Thymus (tissue), 11 donors: ENCODE data around the gene EPDR1. TPM values are rescaled to one million over a fixed set of nuclear protein-coding genes. Genes with fewer than 3 reads are reported as not detected.
"Not testable (repeated sequence)": the region's sequence is repeated elsewhere in the genome, so short reads cannot be mapped to it uniquely, and the experiment has no call there.

ENCODE experiments used
- DNase-seq, 9 donors: peaks; one replicate each; pipeline ENCODE4 v3.0.0-alpha.2; 2013; ENCODE audit warnings: low spot score in 9 of 9, low read depth in 6 of 9, missing footprints in 1 of 9
- H3K27ac ChIP-seq, 2 donors: one replicate each; pipeline ENCODE4 v1.5.1; 2013; ENCODE audit warnings: control low read depth in 1 of 2, low read depth in 1 of 2, low read length in 1 of 2, mild to moderate bottlenecking in 1 of 2, moderate library complexity in 1 of 2
- H3K27me3 ChIP-seq, 2 donors: one replicate each; pipeline ENCODE4 v1.5.1; 2013; ENCODE audit warnings: low read length in 1 of 2; ENCODE audit not compliant: control insufficient read depth in 2 of 2, insufficient read depth in 1 of 2
- H3K36me3 ChIP-seq, 2 donors: one replicate each; pipeline ENCODE4 v1.5.1; 2013; ENCODE audit warnings: low read length in 1 of 2, mild to moderate bottlenecking in 1 of 2, moderate library complexity in 1 of 2; ENCODE audit not compliant: control insufficient read depth in 2 of 2, insufficient read depth in 2 of 2
- H3K4me1 ChIP-seq, 2 donors: one replicate each; pipeline ENCODE4 v1.5.1; 2013; ENCODE audit warnings: low read length in 2 of 2; ENCODE audit not compliant: control insufficient read depth in 2 of 2, insufficient read depth in 2 of 2
- H3K4me3 ChIP-seq, 2 donors: one replicate each; pipeline ENCODE4 v1.5.1; 2013; ENCODE audit warnings: low read length in 2 of 2, control low read depth in 1 of 2, mild to moderate bottlenecking in 1 of 2
- H3K9me3 ChIP-seq, 2 donors: one replicate each; pipeline ENCODE4 v1.5.1; 2013; ENCODE audit warnings: low read length in 1 of 2, mild to moderate bottlenecking in 1 of 2; ENCODE audit not compliant: control insufficient read depth in 2 of 2, insufficient read depth in 1 of 2
- WGBS: extraction: QIAGEN DNeasy Blood & Tissue Kit; methylation state at CpG from one replicate; pipeline ENCODE4 v1.1.7; 2013; 5-methylcytosine and 5-hydroxymethylcytosine counted together
- polyA plus RNA-seq: library from polyadenylated mRNA; stranded (reverse); fragments of 200-250 nt; gene quantifications from one replicate; pipeline ENCODE4 v1.2.3, GENCODE V29; 2013
- total RNA-seq: library from RNA; stranded (reverse); fragments of 120-200 nt; gene quantifications from one replicate; pipeline ENCODE4 v1.2.4, GENCODE V29; 2013
- donor health status: healthy.

EPDR1 gene
- total and polyA plus RNA-seq, 2 donors: 7.2 to 10.7 TPM

DNA sequence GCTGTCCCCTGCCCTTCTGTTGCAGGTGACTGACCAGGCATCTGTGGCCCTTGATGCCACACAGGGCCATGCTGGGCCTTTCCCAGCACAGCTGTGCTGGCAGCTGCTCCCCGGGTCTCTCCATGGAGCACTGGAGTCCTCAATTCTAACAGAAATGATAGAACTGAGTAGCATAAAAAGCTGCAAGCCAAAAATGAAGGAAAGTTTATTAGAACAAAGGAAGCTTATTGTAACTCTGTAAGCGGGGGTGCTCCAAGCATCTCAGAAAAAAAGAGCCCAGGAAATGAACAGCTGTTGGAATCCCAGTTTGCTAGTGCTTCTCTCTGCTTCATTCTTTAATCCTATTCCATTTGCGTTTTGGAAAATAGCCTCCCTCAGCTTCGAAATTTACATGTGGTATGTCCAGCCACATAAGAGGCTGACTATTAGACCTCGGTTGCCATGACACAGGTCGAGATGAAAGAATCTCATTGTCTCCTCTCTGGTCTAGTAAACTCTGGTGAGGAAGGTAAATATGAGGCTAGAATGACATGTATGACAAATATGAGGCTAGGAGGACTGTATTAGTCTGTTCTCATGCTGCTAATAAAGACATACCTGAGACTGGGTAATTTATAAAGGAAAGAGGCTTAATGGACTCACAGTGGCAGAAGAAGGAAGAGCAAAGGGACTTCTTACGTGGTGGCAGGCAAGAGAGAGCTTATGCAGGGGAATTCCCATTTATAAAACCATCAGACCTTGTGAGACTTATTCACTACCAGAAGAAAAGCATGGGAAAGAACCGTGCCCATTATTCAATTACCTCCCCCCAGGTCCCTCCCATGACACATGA is 23.7 kb downstream of the EPDR1 start:
- H3K27ac ChIP-seq: no peak overlapping the region
- 97% methylated on average over 8 of the region's 8 CpGs for WGBS

DNA sequence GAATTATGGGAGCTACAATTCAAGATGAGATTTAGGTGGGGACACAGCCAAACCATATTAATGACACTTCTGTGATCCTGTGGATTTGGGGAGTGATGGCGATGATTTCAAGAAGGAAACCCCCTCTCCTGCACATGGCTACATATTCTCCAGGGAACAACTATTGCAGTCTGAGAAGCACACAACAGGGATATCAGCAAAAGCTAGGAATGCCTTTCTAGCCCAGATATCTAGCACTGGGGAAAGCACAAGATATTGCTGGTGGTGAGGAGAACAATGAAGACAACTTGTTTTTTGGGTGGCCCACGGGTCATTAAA is 24.3 kb downstream of the EPDR1 start:
- 97% methylated on average over 2 of the region's 2 CpGs for WGBS
- H3K36me3 ChIP-seq: no peaks in the 10 kb centered on the region
- H3K4me1 ChIP-seq: no peaks in the 10 kb centered on the region
- H3K27me3 ChIP-seq: no peaks in the 10 kb centered on the region
- DNase-seq: no peak
- H3K27ac ChIP-seq: no peak overlapping the region
- H3K4me3 ChIP-seq: no peak overlapping the region
- H3K9me3 ChIP-seq: no peaks in the 10 kb centered on the region

More for the DNA sequence above, 23.7 kb downstream of the EPDR1 start:
- H3K36me3 ChIP-seq: no peaks in the 10 kb centered on the region
- no peak overlapping the region for H3K4me3 ChIP-seq
- H3K4me1 ChIP-seq: no peaks in the 10 kb centered on the region
- no peaks in the 10 kb centered on the region for H3K27me3 ChIP-seq
- H3K9me3 ChIP-seq: no peaks in the 10 kb centered on the region
- no peak for DNase-seq

DNA sequence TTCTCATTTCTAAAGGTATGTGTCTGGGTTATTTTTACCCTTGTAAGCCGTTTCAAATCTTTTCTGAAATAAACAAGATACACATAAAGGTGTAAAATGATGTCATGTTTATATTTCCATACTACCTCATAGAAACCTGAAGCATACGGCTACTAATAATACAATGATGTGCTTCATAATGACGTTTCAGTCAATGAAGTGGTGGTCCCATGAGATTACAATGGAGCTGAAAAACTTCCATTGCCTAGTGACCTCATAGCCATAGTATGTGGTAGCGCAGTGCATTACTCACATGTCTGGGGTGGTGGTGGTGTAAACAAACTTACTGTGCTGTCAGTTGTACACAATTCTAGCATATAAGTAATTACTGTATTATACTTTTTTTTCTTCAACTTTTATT is 24.9 kb downstream of the EPDR1 start:
- H3K9me3 ChIP-seq: no peaks in the 10 kb centered on the region
- no peak for DNase-seq
- H3K4me1 ChIP-seq: no peaks in the 10 kb centered on the region
- H3K27ac ChIP-seq: no peak overlapping the region
- no peaks in the 10 kb centered on the region for H3K36me3 ChIP-seq
- H3K27me3 ChIP-seq: no peaks in the 10 kb centered on the region
- 97% methylated on average over 4 of the region's 4 CpGs for WGBS
- no peak overlapping the region for H3K4me3 ChIP-seq

DNA sequence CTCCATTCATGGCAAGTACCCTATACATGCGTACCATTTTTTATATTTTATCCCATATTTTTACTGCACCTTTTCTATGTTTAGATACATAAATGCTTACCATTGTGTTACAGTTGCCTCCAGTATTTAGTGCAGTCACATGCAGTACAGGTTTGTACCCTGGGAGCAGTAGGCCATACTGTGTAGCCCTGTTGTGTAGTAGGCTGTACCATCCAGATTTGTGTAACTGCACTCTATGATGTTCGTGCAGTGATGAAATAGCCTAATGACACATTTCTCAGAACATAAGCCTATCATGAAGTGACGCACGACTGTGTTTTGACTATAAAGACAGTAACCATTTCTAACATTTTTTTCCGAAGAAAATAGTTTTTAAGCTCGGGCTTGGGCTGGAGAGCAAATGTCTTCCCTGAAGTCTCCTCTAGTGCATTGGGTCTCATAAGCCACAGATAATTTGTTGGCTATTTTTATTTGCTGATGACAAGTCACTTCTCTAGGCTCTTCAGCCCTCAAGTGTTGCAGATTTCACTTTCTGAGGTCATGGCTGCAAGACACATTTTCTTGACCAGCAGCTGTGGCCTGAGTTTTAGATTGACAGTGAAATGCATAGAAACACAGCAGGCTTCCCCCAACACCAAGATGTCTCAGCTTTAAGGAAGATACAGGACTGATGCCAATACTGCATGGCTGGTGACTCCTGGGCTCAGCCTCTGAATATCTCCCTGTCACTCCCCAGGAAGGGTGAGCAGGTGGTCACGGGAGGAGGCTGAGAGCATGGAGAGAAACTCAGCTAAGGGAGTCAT is 26.9 kb downstream of the EPDR1 start:
- Histone ChIP-seq H3K4me3 (no peak overlapping the region), H3K27me3 (no peaks in the 10 kb centered on the region), H3K9me3 (no peaks in the 10 kb centered on the region), H3K4me1 (no peaks in the 10 kb centered on the region), H3K36me3 (no peaks in the 10 kb centered on the region), H3K27ac (no peak overlapping the region)
- WGBS: 97% methylated on average over 7 of the region's 7 CpGs
- no peak for DNase-seq

DNA sequence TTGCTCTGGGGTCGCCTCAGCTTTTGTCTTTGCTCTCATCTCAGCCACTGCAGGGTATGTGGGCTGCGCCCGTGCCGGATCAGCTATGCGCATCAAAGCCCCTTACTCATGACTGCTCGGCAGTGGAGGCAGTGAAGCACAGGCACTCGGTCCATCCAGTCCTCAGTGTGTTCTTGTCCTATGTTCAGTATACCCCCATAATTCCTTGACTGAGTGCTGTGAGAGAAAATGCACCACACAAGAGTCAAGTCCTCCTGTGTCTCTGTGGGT is 27.4 kb downstream of the EPDR1 start:
- DNase-seq: no peak
- Histone ChIP-seq H3K27ac (no peak overlapping the region), H3K9me3 (no peaks in the 10 kb centered on the region), H3K36me3 (no peaks in the 10 kb centered on the region), H3K4me1 (no peaks in the 10 kb centered on the region), H3K27me3 (no peaks in the 10 kb centered on the region), H3K4me3 (no peak overlapping the region)
- 92% methylated on average over 7 of the region's 7 CpGs for WGBS

DNA sequence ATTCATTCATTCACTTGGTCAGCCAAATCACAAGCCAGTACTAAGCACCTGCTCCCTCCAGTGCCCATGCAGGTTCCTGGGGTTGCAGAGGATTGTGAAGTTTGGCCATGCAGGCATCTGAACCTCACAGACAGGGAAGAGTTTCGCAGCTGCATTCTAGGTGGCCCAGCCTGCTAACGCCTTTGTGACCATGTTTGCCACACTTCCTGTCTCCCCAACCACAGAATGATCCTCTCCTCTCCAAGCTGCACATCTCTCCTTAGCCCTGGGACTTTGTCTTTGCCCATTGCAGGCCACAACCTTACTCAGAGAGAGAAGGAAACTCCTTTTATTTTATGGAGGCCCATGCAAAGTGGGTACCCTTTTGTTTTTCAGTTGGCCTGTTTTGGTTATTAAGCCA is 31.8 kb downstream of the EPDR1 start:
- WGBS: 26% methylated on average over 2 of the region's 2 CpGs
- H3K4me3 ChIP-seq: no peak overlapping the region

DNA sequence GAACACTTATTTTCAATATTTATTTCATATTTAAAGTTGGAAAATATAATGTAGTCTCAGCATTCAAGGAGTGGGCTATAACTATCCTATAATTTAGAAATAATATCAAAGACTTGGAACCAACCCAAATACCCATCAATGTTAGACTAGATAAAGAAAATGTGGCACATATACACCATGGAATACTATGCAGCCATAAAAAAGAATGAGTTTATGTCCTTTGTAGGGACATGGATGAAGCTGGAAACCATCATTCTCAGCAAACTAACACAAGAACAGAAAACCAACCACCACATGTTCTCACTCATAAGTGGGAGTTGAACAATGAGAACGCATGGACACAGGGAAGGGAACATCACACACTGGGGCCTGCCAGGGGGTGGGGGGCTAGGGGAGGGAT is 33.8 kb downstream of the EPDR1 start:
- not testable (repeated sequence) for DNase-seq, H3K4me1 ChIP-seq, H3K36me3 ChIP-seq, H3K9me3 ChIP-seq, H3K27me3 ChIP-seq, H3K27ac ChIP-seq, H3K4me3 ChIP-seq
- WGBS: 96% methylated on average over 1 of the region's 1 CpG

More for the DNA sequence above, 31.8 kb downstream of the EPDR1 start:
- DNase-seq: no peak
- Histone ChIP-seq H3K27me3 (no peaks in the 10 kb centered on the region), H3K36me3 (no peaks in the 10 kb centered on the region), H3K4me1 (no peaks in the 10 kb centered on the region), H3K27ac (no peak overlapping the region), H3K9me3 (no peaks in the 10 kb centered on the region)

DNA sequence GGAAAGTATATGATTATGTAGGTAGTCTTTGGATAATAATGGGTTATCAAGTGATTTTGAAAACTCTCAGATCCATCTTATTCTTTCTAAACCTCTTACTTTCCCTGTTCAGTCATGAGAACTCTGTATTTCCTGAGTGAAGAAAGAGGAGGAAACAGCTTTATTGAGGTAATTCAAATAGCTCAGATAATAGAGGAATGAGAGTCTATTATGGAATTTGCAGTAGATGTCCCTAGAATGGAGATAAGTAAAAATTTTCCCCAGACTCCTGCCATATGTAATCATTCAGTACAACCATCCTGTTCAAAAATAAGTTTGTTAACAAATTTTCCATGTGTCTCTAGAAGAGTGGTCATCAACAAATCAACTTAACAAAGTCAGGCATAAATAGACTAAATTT is 36.4 kb downstream of the EPDR1 start:
- Histone ChIP-seq H3K36me3 (no peaks in the 10 kb centered on the region), H3K27ac (no peak overlapping the region), H3K4me1 (no peaks in the 10 kb centered on the region), H3K9me3 (no peaks in the 10 kb centered on the region), H3K27me3 (no peaks in the 10 kb centered on the region), H3K4me3 (no peak overlapping the region)
- DNase-seq: no peak

DNA sequence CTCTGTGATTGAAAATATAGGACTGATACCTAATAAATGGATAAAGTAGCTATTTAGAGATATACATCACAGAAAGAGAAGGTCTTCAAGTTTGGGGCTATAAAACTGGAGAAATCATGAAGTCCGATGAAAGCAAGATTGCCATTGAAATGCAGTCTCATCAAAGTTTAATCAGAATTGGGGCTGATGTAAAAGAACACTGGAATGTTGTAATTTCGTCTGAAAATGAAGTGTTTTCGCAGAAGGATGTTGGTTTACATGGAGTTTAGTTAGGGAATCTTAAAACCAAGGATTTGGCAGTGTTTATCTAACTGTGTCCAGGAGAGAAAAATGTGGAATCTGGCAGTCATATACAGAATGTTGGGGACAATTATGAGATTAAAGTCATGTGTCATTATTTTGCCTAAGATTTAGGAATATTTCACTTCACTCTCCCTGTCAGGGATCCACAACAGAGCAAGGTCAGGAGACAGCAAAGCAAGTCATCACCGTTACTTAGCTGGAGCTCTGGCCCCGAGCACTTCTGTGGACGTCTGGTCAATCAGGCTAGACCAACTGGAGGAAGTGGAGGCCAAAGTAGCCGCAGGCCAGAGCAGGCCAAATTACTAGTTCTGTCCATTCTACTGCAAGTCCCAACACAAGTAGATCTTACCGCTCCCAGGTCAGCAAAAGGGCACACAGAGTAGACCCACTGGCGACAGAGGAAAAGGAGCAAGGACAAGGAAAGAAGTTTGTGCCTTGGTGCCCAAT is 37.0 kb downstream of the EPDR1 start:
- H3K4me3 ChIP-seq: no peak overlapping the region
- H3K36me3 ChIP-seq: no peaks in the 10 kb centered on the region
- no peak overlapping the region for H3K27ac ChIP-seq
- H3K27me3 ChIP-seq: no peaks in the 10 kb centered on the region
- no peaks in the 10 kb centered on the region for H3K4me1 ChIP-seq
- 96% methylated on average over 9 of the region's 9 CpGs for WGBS
- H3K9me3 ChIP-seq: no peaks in the 10 kb centered on the region
- no peak for DNase-seq
